GM23248 (cell line): ENCODE data around the gene EPHB6.

Source experiments
- EZH2 ChIP-seq: fragments of 200-600 bp; sonication (generic); IDR thresholded peaks from 2 replicates; pipeline ENCODE4 v1.6.1; 2018; ENCODE audit warnings: antibody characterized with exemption, mild to moderate bottlenecking; ENCODE audit not compliant: insufficient read depth, poor library complexity, severe bottlenecking
- EZH2phosphoT487 ChIP-seq: fragments of 200-600 bp; sonication (generic); IDR thresholded peaks from 2 replicates; pipeline ENCODE4 v1.6.1; 2018; ENCODE audit warnings: antibody characterized with exemption, moderate library complexity, mild to moderate bottlenecking, low read depth; ENCODE audit not compliant: insufficient read depth

- no peak for TF ChIP-seq EZH2
- no peak for TF ChIP-seq EZH2phosphoT487
These were observed 55.6 kb downstream of the EPHB6 start for GRCh38 chr7:142910481-142910880.
